Central memory CD8-positive, alpha-beta T cell (primary cell): ENCODE results near the gene RELA.
A peak's percentile ranks its signal among the peaks of the same experiment; 100 is the strongest.

Source experiments
- ATAC-seq: fragments of 150-1000 bp; cut with Tn5 transposase; replicated peaks from 2 replicates; pipeline ENCODE4 v1.10.0; 2022; ENCODE audit warnings: mild to moderate bottlenecking, moderate FRiP score, moderate number of reproducible peaks; ENCODE audit not compliant: poor library complexity, severe bottlenecking; ENCODE audit errors: extremely low read depth
- DNase-seq, 2 donors: peaks; one replicate each; pipeline ENCODE4 v3.0.0; 2021; ENCODE audit warnings: low spot score in 2 of 2
- H3K27ac Mint-ChIP-seq: one replicate; pipeline ENCODE4 v1.8.0; 2022; ENCODE audit warnings: low read depth, mild to moderate bottlenecking, moderate library complexity, mixed read lengths
- H3K27me3 Mint-ChIP-seq: one replicate; pipeline ENCODE4 v1.8.0; 2022; ENCODE audit warnings: mixed read lengths
- H3K36me3 Mint-ChIP-seq: one replicate; pipeline ENCODE4 v1.8.0; 2022; ENCODE audit warnings: mild to moderate bottlenecking, moderate library complexity, mixed read lengths; ENCODE audit not compliant: insufficient read depth
- H3K4me1 Mint-ChIP-seq: one replicate; pipeline ENCODE4 v1.8.0; 2022; ENCODE audit warnings: mixed read lengths
- H3K4me3 Mint-ChIP-seq: one replicate; pipeline ENCODE4 v1.8.0; 2022; ENCODE audit warnings: mild to moderate bottlenecking, moderate library complexity, mixed read lengths
- H3K9me3 Mint-ChIP-seq: one replicate; pipeline ENCODE4 v1.8.0; 2022; ENCODE audit warnings: mixed read lengths

Gene RELA

DNA sequence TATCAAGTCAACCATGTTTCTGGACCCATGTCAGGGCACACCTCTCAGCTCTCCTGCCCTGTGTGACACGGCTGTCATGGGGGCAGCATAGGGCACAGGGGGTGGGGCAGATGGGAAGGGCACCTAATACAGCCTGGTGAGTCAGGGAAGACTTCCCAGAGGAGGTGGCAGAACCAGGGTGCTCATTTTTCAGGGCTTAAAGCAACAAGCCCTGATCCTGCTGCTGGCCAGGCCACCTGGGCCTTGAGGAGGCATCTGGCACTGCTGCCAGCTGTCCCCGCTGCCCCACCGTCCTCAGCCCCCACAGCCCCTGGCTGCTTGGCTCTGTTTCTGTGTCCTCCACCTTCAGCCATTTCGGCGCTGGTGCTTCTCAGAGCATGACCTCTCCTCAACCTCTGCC is 53.1 kb downstream of the RELA start:
- Mint-ChIP-seq H3K27me3 (no peaks in the 10 kb centered on the region), H3K9me3 (no peaks in the 10 kb centered on the region), H3K4me3 (peak overlapping the region; percentile 44), H3K27ac (peak overlapping the region; percentile 87), H3K4me1 (peaks cover 36% of the 10 kb centered on the region), H3K36me3 (peaks cover 13% of the 10 kb centered on the region)
- ATAC-seq (no peak), DNase-seq (no peak)

DNA sequence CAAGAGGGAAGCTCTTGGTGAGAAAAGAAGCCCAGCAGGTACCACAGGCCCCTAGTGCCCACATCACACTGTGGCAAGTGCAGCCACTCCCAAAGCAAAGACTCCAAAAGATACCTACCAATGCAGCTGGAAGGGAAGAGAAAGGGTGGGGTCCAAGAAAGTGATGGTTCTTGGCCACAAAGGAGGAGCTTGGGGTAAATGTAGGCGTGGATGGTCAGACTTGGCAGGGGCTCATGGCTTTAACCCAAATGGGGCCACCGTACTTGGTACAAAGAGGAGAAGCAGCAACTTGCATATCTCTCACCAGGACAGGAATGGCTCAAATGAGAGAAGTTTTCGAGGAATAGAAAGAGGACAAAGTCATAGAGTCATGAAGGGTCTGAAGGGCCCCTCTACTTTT is 53.5 kb downstream of the RELA start:
- DNase-seq (no peak), ATAC-seq (no peak)
- Mint-ChIP-seq H3K9me3 (no peaks in the 10 kb centered on the region), H3K27ac (peak overlapping the region; percentile 33), H3K27me3 (no peaks in the 10 kb centered on the region), H3K4me3 (peak overlapping the region; percentile 44), H3K36me3 (peaks cover 13% of the 10 kb centered on the region), H3K4me1 (peaks cover 36% of the 10 kb centered on the region)

DNA sequence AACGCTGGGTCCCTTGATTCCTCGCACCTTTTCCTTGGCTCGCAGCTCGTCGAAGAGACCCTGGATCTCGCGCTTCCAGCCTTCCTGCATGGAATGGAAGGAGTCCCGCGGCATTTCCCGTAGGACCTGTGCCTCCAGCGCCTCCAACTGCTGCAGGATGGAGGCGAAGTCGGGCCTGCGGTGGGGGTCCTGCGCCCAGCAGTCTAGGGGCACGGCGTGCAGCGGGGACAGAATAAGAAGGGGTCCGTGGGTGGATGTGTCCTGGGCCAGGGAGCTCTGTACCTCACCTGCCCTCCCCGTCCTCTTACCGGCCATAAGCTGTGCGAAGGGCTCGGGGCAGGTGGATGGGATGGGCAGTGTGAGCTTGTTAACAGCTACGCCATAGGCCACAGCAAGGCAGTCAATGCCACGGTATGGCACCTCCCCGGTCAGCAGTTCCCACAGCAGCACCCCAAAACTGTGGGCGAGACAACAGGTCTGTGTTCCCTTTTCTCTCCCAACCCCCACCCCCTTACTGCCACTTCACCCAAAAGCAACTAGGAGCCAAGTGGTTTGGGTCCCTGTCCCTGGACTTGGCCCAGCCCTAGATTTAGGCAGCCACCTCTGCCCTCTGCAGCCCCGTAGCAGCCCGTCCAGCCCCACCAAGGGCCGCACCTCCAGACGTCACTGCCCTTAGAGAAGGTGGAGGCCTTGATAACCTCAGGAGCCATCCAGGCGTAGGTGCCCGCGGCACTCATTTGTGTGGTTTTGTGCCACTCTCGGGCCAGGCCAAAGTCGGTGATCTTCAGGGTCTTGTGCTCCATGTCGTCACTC is 54.9 kb downstream of the RELA start:
- H3K9me3 Mint-ChIP-seq: no peaks in the 10 kb centered on the region

DNA sequence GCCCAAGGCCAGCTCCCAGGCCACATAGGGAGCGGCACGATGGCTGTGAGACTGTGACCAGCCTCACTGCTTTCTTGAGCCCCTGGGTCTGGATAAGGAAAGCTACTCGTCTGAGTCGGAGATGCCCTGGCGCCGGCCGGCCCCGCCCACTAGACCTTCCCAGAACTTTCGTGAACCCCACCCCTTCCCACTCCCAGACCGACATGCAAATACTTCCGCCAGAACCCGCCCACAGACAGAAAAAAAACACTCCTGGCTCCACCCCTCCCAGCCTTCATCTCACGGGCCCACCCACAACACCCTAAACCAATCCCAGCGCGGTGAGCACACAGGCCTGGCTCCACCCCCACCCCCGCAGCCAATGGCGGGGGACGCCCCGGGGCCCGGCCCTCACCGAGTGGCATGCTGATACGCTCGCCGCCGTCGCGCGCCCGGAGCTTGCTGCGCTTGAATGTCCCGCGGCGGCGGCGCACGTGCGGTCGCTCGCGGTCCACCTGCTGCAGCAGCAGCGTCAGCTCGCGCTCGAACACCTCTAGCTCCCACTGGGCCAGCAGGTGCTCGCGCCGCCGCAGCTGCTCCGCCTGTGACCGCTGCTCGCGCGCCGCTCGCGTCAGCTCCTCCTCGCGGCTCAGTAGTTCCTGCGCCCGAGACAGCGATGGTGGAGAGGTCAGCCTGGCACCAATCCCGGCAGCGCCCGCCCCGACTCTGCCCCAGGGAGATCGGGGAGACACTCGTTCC is 55.7 kb downstream of the RELA start:
- Mint-ChIP-seq H3K9me3 (no peaks in the 10 kb centered on the region), H3K4me3 (no peak overlapping the region), H3K36me3 (peaks cover 16% of the 10 kb centered on the region), H3K27me3 (no peaks in the 10 kb centered on the region), H3K27ac (no peak overlapping the region), H3K4me1 (peaks cover 30% of the 10 kb centered on the region)
- ATAC-seq (no peak), DNase-seq (no peak)

More for the DNA sequence above, 54.9 kb downstream of the RELA start:
- Mint-ChIP-seq H3K27me3 (no peaks in the 10 kb centered on the region), H3K4me1 (peaks cover 37% of the 10 kb centered on the region), H3K4me3 (no peak overlapping the region), H3K27ac (no peak overlapping the region), H3K36me3 (peaks cover 14% of the 10 kb centered on the region)
- no peak for DNase-seq
- ATAC-seq: no peak

DNA sequence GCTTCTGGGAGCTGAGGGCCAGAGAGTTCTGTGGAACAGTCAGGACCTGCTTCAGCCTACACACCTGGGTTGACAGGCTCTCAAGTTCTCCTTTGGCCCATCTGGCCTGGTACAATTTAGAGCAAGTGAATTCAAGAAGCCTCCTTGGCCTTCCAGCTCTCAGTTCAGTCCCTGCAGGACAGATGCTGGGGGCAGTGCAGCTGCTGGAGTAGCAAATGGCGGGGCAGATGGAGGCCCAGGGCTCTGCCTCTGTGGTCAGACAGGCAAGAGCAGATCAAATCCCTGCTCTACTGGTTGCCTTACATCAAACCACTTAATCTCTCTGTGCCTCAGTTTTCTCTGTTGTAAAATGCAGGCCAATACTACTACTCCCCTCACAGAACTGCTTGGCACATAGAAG is 58.5 kb downstream of the RELA start:
- Mint-ChIP-seq H3K4me3 (no peak overlapping the region), H3K27ac (no peak overlapping the region), H3K36me3 (peaks cover 12% of the 10 kb centered on the region), H3K4me1 (peaks cover 11% of the 10 kb centered on the region), H3K9me3 (no peaks in the 10 kb centered on the region), H3K27me3 (no peaks in the 10 kb centered on the region)
- no peak for ATAC-seq
- DNase-seq: no peak
